Measurements from ENCODE around the gene HOTAIR.
A peak's percentile ranks its signal among the peaks of the same experiment; 100 is the strongest.

HOTAIR gene

GRCh38 chr12:53939141-53940108 lies 35.3 kb downstream of the HOTAIR start:
- 11% methylated on average over 70 of the region's 91 CpGs for WGBS (ENCODE audit: insufficient coverage)
- H3K36me3 ChIP-seq (ENCODE audit: control insufficient read depth in 4 of 4, insufficient read depth in 4 of 4, low read length in 3 of 4) = no peaks in the 10 kb centered on the region
- CTCF ChIA-PET = interaction anchor here (1.0 kb wide), 1 partner anchor 23 kb away, joined by 3 read pairs; no protein-coding TSS in a partner anchor
- POLR2A ChIA-PET = no interaction called here
- peaks cover 0 to 3% (median 0%) of the 10 kb centered on the region in 4 experiments for H3K4me1 ChIP-seq (ENCODE audit: control extremely low read depth in 1 of 4, control insufficient read depth in 4 of 4, insufficient read depth in 4 of 4, low read length in 3 of 4)
- no peak for DNase-seq
- H3K4me3 ChIP-seq (ENCODE audit: control insufficient read depth in 1 of 7, extremely low read depth in 1 of 7, insufficient read depth in 4 of 7, low read depth in 2 of 7, low read length in 6 of 7) = no peak overlapping the region
- peaks cover 0 to 4% (median 1%) of the 10 kb centered on the region in 5 experiments for H3K9me3 ChIP-seq (ENCODE audit: control extremely low read depth in 1 of 5, control insufficient read depth in 4 of 5, insufficient read depth in 2 of 5, low read depth in 1 of 5, low read length in 4 of 5)
- no peak overlapping the region for H3K27ac ChIP-seq (ENCODE audit: insufficient read depth in 1 of 2, low read depth in 1 of 2, low read length in 2 of 2, poor library complexity in 1 of 2, severe bottlenecking in 2 of 2)
- peaks cover 42 to 99% (median 75%) of the 10 kb centered on the region in 5 experiments for H3K27me3 ChIP-seq (replicated peaks in 2 of 5; ENCODE audit: control insufficient read depth in 4 of 5, insufficient read depth in 5 of 5, low read length in 4 of 5)

GRCh38 chr12:53938326-53939140 lies 36.2 kb downstream of the HOTAIR start, which contains the start of gene HOXC13:
Gene HOXC13, plus strand, starts transcription at chr12:53938831. Its CDS starts 76 bp downstream, at chr12:53938907.
- WGBS (ENCODE audit: insufficient coverage) = 9% methylated on average over 26 of the region's 56 CpGs
- POLR2A ChIA-PET = no interaction called here
- Histone ChIP-seq H3K4me1 (ENCODE audit: control extremely low read depth in 1 of 4, control insufficient read depth in 4 of 4, insufficient read depth in 4 of 4, low read length in 3 of 4) (peaks cover 0 to 3% (median 0%) of the 10 kb centered on the region in 4 experiments), H3K9me3 (ENCODE audit: control extremely low read depth in 1 of 5, control insufficient read depth in 4 of 5, insufficient read depth in 2 of 5, low read depth in 1 of 5, low read length in 4 of 5) (peaks cover 0 to 4% (median 0%) of the 10 kb centered on the region in 5 experiments), H3K27me3 (replicated peaks in 2 of 5; ENCODE audit: control insufficient read depth in 4 of 5, insufficient read depth in 5 of 5, low read length in 4 of 5) (peaks cover 36 to 99% (median 74%) of the 10 kb centered on the region in 5 experiments), H3K4me3 (ENCODE audit: control insufficient read depth in 1 of 7, extremely low read depth in 1 of 7, insufficient read depth in 4 of 7, low read depth in 2 of 7, low read length in 6 of 7) (no peak within 1 kb of the TSS), H3K27ac (ENCODE audit: insufficient read depth in 1 of 2, low read depth in 1 of 2, low read length in 2 of 2, poor library complexity in 1 of 2, severe bottlenecking in 2 of 2) (no peak within 1 kb of the TSS), H3K36me3 (ENCODE audit: control insufficient read depth in 4 of 4, insufficient read depth in 4 of 4, low read length in 3 of 4) (no peaks in the 10 kb centered on the region)
- peak; percentile 43 to 65 (median 54) for DNase-seq
- CTCF ChIA-PET = interaction anchor here (1.0 kb wide), 1 partner anchor 24 kb away, joined by 3 read pairs; no protein-coding TSS in a partner anchor

GRCh38 chr12:53937596-53938325 lies 37.0 kb downstream of the HOTAIR start:
- WGBS (ENCODE audit: insufficient coverage) = 17% methylated on average over 15 of the region's 23 CpGs
- H3K9me3 ChIP-seq (ENCODE audit: control extremely low read depth in 1 of 5, control insufficient read depth in 4 of 5, insufficient read depth in 2 of 5, low read depth in 1 of 5, low read length in 4 of 5) = peaks cover 0 to 4% (median 0%) of the 10 kb centered on the region in 5 experiments

GRCh38 chr12:53937099-53937498 lies 37.7 kb downstream of the HOTAIR start:
- Histone ChIP-seq H3K4me3 (ENCODE audit: control insufficient read depth in 1 of 7, extremely low read depth in 1 of 7, insufficient read depth in 4 of 7, low read depth in 2 of 7, low read length in 6 of 7) (no peak overlapping the region), H3K4me1 (ENCODE audit: control extremely low read depth in 1 of 4, control insufficient read depth in 4 of 4, insufficient read depth in 4 of 4, low read length in 3 of 4) (peaks cover 0 to 3% (median 0%) of the 10 kb centered on the region in 4 experiments), H3K27ac (ENCODE audit: insufficient read depth in 1 of 2, low read depth in 1 of 2, low read length in 2 of 2, poor library complexity in 1 of 2, severe bottlenecking in 2 of 2) (no peak overlapping the region), H3K27me3 (replicated peaks in 2 of 5; ENCODE audit: control insufficient read depth in 4 of 5, insufficient read depth in 5 of 5, low read length in 4 of 5) (peaks cover 37 to 100% (median 74%) of the 10 kb centered on the region in 5 experiments), H3K36me3 (ENCODE audit: control insufficient read depth in 4 of 4, insufficient read depth in 4 of 4, low read length in 3 of 4) (no peaks in the 10 kb centered on the region), H3K9me3 (ENCODE audit: control extremely low read depth in 1 of 5, control insufficient read depth in 4 of 5, insufficient read depth in 2 of 5, low read depth in 1 of 5, low read length in 4 of 5) (peaks cover 0 to 4% (median 0%) of the 10 kb centered on the region in 5 experiments)
- WGBS (ENCODE audit: insufficient coverage) = 5% methylated on average over 10 of the region's 12 CpGs
- ChIA-PET POLR2A (no interaction called here), CTCF (no interaction called here)
- DNase-seq = no peak

More at GRCh38 chr12:53937596-53938325, 37.0 kb downstream of the HOTAIR start:
- H3K36me3 ChIP-seq (ENCODE audit: control insufficient read depth in 4 of 4, insufficient read depth in 4 of 4, low read length in 3 of 4) = no peaks in the 10 kb centered on the region
- H3K4me1 ChIP-seq (ENCODE audit: control extremely low read depth in 1 of 4, control insufficient read depth in 4 of 4, insufficient read depth in 4 of 4, low read length in 3 of 4) = peaks cover 0 to 3% (median 0%) of the 10 kb centered on the region in 4 experiments
- ChIA-PET CTCF (no interaction called here), POLR2A (no interaction called here)
- peaks cover 33 to 100% (median 74%) of the 10 kb centered on the region in 5 experiments for H3K27me3 ChIP-seq (replicated peaks in 2 of 5; ENCODE audit: control insufficient read depth in 4 of 5, insufficient read depth in 5 of 5, low read length in 4 of 5)
- H3K27ac ChIP-seq (ENCODE audit: insufficient read depth in 1 of 2, low read depth in 1 of 2, low read length in 2 of 2, poor library complexity in 1 of 2, severe bottlenecking in 2 of 2) = no peak overlapping the region
- no peak for DNase-seq
- no peak overlapping the region for H3K4me3 ChIP-seq (ENCODE audit: control insufficient read depth in 1 of 7, extremely low read depth in 1 of 7, insufficient read depth in 4 of 7, low read depth in 2 of 7, low read length in 6 of 7)

GRCh38 chr12:53935383-53936341 lies 39.1 kb downstream of the HOTAIR start:
- H3K36me3 ChIP-seq (ENCODE audit: control insufficient read depth in 4 of 4, insufficient read depth in 4 of 4, low read length in 3 of 4) = no peaks in the 10 kb centered on the region
- CTCF ChIA-PET = interaction anchor here (1.4 to 1.7 kb wide), 2 partner anchors 8 to 9 kb away, joined by 3 to 7 read pairs; no protein-coding TSS in a partner anchor
- peaks cover 0 to 3% (median 0%) of the 10 kb centered on the region in 4 experiments for H3K4me1 ChIP-seq (ENCODE audit: control extremely low read depth in 1 of 4, control insufficient read depth in 4 of 4, insufficient read depth in 4 of 4, low read length in 3 of 4)
- peak overlapping the region in 1 of 7 experiments; percentile 45 for H3K4me3 ChIP-seq (ENCODE audit: control insufficient read depth in 1 of 7, extremely low read depth in 1 of 7, insufficient read depth in 4 of 7, low read depth in 2 of 7, low read length in 6 of 7)
- 1% methylated on average over 18 of the region's 49 CpGs for WGBS (ENCODE audit: insufficient coverage)
- peaks cover 0 to 4% (median 0%) of the 10 kb centered on the region in 5 experiments for H3K9me3 ChIP-seq (ENCODE audit: control extremely low read depth in 1 of 5, control insufficient read depth in 4 of 5, insufficient read depth in 2 of 5, low read depth in 1 of 5, low read length in 4 of 5)
- peak in 2 of 3 donors; percentile 43 to 44 for DNase-seq
- H3K27ac ChIP-seq (ENCODE audit: insufficient read depth in 1 of 2, low read depth in 1 of 2, low read length in 2 of 2, poor library complexity in 1 of 2, severe bottlenecking in 2 of 2) = no peak overlapping the region
- H3K27me3 ChIP-seq (replicated peaks in 2 of 5; ENCODE audit: control insufficient read depth in 4 of 5, insufficient read depth in 5 of 5, low read length in 4 of 5) = peaks cover 40 to 100% (median 67%) of the 10 kb centered on the region in 5 experiments
- POLR2A ChIA-PET = no interaction called here
